ENCODE measurements around the gene NADK. TPM values are rescaled to one million over a fixed set of nuclear protein-coding genes. Genes with fewer than 3 reads are reported as not detected.
"Not testable (repeated sequence)": the region's sequence is repeated elsewhere in the genome, so short reads cannot be mapped to it uniquely, and the experiment has no call there.

NADK gene
- total RNA-seq, 2 donors from 2014 or later, result 51.7 to 56.3 TPM

GRCh38 chr1:1752636-1753606 is 25.3 kb downstream of the NADK start:
- Histone ChIP-seq H3K27me3 (no peaks in the 10 kb centered on the region), H3K4me1 (peaks cover 6% of the 10 kb centered on the region), H3K36me3 (replicated peaks in 1 of 2; ENCODE audit: insufficient read depth in 1 of 2, low read depth in 2 of 2) (peaks cover 0 to 20% of the 10 kb centered on the region in 2 donors), H3K9me3 (no peaks in the 10 kb centered on the region), H3K4me3 (no peak overlapping the region), H3K27ac (no peak overlapping the region)
- DNase-seq (no peak), ATAC-seq (no peak)
- intact Hi-C loops (cut with DNase I), result no loop called here
- 83 to 93% methylated on average over 9 to 27 of the region's 37 CpGs for WGBS, 2 donors
- TF ChIP-seq CTCF (IDR thresholded peaks at IDR 0.05) (no peak), POLR2A (IDR thresholded peaks at IDR 0.05) (no peak)

GRCh38 chr1:1752190-1752589 is 26.1 kb downstream of the NADK start:
- no peak overlapping the region for H3K27ac ChIP-seq
- DNase-seq (no peak), ATAC-seq (no peak)
- no peaks in the 10 kb centered on the region for H3K9me3 ChIP-seq
- H3K4me1 ChIP-seq, result no peaks in the 10 kb centered on the region
- no peak overlapping the region for H3K4me3 ChIP-seq
- intact Hi-C loops (cut with DNase I), result no loop called here
- WGBS, 2 donors, result 88 to 89% methylated on average over 11 of the region's 11 CpGs
- peaks cover 0 to 20% of the 10 kb centered on the region in 2 donors for H3K36me3 ChIP-seq (replicated peaks in 1 of 2; ENCODE audit: insufficient read depth in 1 of 2, low read depth in 2 of 2)
- no peak for TF ChIP-seq POLR2A (IDR thresholded peaks at IDR 0.05)
- TF ChIP-seq CTCF (IDR thresholded peaks at IDR 0.05), result no peak
- H3K27me3 ChIP-seq, result no peaks in the 10 kb centered on the region

- H3K27me3 ChIP-seq; H3K4me1 ChIP-seq; intact Hi-C loops (cut with DNase I); ATAC-seq; H3K4me3 ChIP-seq; H3K9me3 ChIP-seq; DNase-seq; H3K27ac ChIP-seq: not testable (repeated sequence)
- H3K36me3 ChIP-seq (replicated peaks in 1 of 2; ENCODE audit: insufficient read depth in 1 of 2, low read depth in 2 of 2), result peaks cover 0 to 11% of the 10 kb centered on the region in 2 donors
- WGBS, 2 donors, result 84 to 90% methylated on average over 2 to 8 of the region's 9 CpGs
These were observed 28.3 kb downstream of the NADK start for GRCh38 chr1:1749941-1750340.

- no peak for TF ChIP-seq POLR2A (IDR thresholded peaks at IDR 0.05)
- no peak for TF ChIP-seq CTCF (IDR thresholded peaks at IDR 0.05)
- Histone ChIP-seq H3K4me1 (no peaks in the 10 kb centered on the region), H3K27me3 (no peaks in the 10 kb centered on the region), H3K4me3 (no peak overlapping the region), H3K9me3 (no peaks in the 10 kb centered on the region), H3K27ac (no peak overlapping the region), H3K36me3 (replicated peaks in 1 of 2; ENCODE audit: insufficient read depth in 1 of 2, low read depth in 2 of 2) (peaks cover 0 to 8% of the 10 kb centered on the region in 2 donors)
- intact Hi-C loops (cut with DNase I), result no loop called here
- ATAC-seq (no peak), DNase-seq (no peak)
- 79 to 86% methylated on average over 13 to 16 of the region's 18 CpGs for WGBS, 2 donors
These were observed 29.5 kb downstream of the NADK start for GRCh38 chr1:1748686-1749321.

GRCh38 chr1:1746566-1746909 is 31.7 kb downstream of the NADK start:
- H3K9me3 ChIP-seq; H3K4me1 ChIP-seq; intact Hi-C loops (cut with DNase I); H3K36me3 ChIP-seq (replicated peaks in 1 of 2; ENCODE audit: insufficient read depth in 1 of 2, low read depth in 2 of 2); H3K4me3 ChIP-seq; DNase-seq; H3K27me3 ChIP-seq: not testable (repeated sequence)
- peak; percentile 92 for ATAC-seq
- peak overlapping the region; percentile 61 to 93 (median 81) for H3K27ac ChIP-seq
- WGBS, 2 donors, result no CpG with 5 or more reads among the region's 35 CpGs
- TF ChIP-seq POLR2A (IDR thresholded peaks at IDR 0.05) (peak in 1 of 3 donors; percentile 12), CTCF (IDR thresholded peaks at IDR 0.05) (peak in 1 of 7 experiments; percentile 3)
